Gastrocnemius medialis (tissue), 4 donors: ENCODE measurements around the gene PDGFC. TPM values are rescaled to one million over a fixed set of nuclear protein-coding genes. Genes with fewer than 3 reads are reported as not detected.

Source experiments
- ATAC-seq, 2 donors: fragments of 150-250 bp; one replicate each; pipeline ENCODE4 v1.9.1; 2016
- DNase-seq, 2 donors: peaks; one replicate each; pipeline ENCODE4 v3.0.0-alpha.2; 2019
- H3K27ac ChIP-seq, 4 donors: fragments of 200-600 bp; sonication (generic); 1 replicate in 1 of 4; 2 replicates in 3 of 4; pipeline ENCODE4 v1.5.1; 2016 to 2018; ENCODE audit warnings: mild to moderate bottlenecking in 2 of 4, moderate library complexity in 1 of 4
- H3K27me3 ChIP-seq, 3 donors: fragments of 200-600 bp; sonication (generic) in 2 of 3; 1 replicate in 1 of 3; 2 replicates in 2 of 3; pipeline versions ENCODE4 v1.5.1 to v1.6.0; 2016 to 2019; ENCODE audit warnings: mild to moderate bottlenecking in 1 of 3, moderate library complexity in 1 of 3
- H3K36me3 ChIP-seq, 2 donors: fragments of 200-600 bp; sonication (generic) in 1 of 2; one replicate each; pipeline ENCODE4 v1.5.1; 2017 to 2018
- H3K4me1 ChIP-seq, 2 donors: fragments of 200-600 bp; sonication (generic) in 1 of 2; one replicate each; pipeline ENCODE4 v1.5.1; 2016 to 2017; ENCODE audit warnings: mild to moderate bottlenecking in 2 of 2
- H3K4me3 ChIP-seq, 4 donors: fragments of 200-600 bp; sonication (generic) in 3 of 4; 1 replicate in 1 of 4; 2 replicates in 3 of 4; pipeline ENCODE4 v1.5.1; 2016 to 2019; ENCODE audit warnings: mild to moderate bottlenecking in 2 of 4
- H3K9me3 ChIP-seq, 3 donors: fragments of 200-600 bp; sonication (generic) in 2 of 3; 1 replicate in 1 of 3; 2 replicates in 2 of 3; pipeline ENCODE4 v1.5.1; 2016 to 2019
- CTCF ChIP-seq, 5 experiments: fragments of 450-650 bp in 3 of 5; fragments of 200-600 bp in 2 of 5; sonication (generic) in 2 of 5; IDR thresholded peaks in 4 of 5; conservative IDR thresholded peaks in 1 of 5; 1 replicate in 4 of 5; 2 replicates in 1 of 5; pipeline ENCODE4 v1.5.1; 2016 to 2019; ENCODE audit warnings: antibody characterized with exemption in 5 of 5, mild to moderate bottlenecking in 3 of 5, moderate library complexity in 3 of 5
- POLR2A ChIP-seq, 2 donors: fragments of 450-650 bp; IDR thresholded peaks; one replicate each; pipeline ENCODE4 v1.6.1; 2017; ENCODE audit warnings: antibody characterized with exemption in 2 of 2, mild to moderate bottlenecking in 2 of 2, moderate library complexity in 2 of 2
- in situ Hi-C, 4 donors: fragments of 200-750 bp; cut with MboI; loops; one replicate each; pipeline versions ENCODE4 v1.15.0 to v1.8.0; 2017; ENCODE audit warnings: low sequenced_read_pairs in 4 of 4
- intact Hi-C: fragments of 100-400 bp; cut with DNase I; formaldehyde crosslinking; loops from one replicate; pipeline ENCODE4 v1.15.1; 2023; ENCODE audit warnings: low total_unique reads
- total RNA-seq, 4 donors: library from RNA; depleted of rRNA; stranded (reverse); fragments of >200 nt; gene quantifications; one replicate each; pipeline versions ENCODE4 v1.1.0 to v1.2.3, GENCODE V29; 2016

The PDGFC gene
- total RNA-seq, 4 donors from 2014 or later, result 4.4 to 10.7 (median 6.3) TPM

- in situ Hi-C loops (loop anchor here in 1 of 4 donors (25.0 kb wide), 1 partner anchor 171 kb away; no protein-coding TSS in a partner anchor), intact Hi-C loops (no loop called here)
- Histone ChIP-seq H3K9me3 (no peaks in the 10 kb centered on the region), H3K36me3 (no peaks in the 10 kb centered on the region), H3K27ac (no peak overlapping the region), H3K4me1 (peaks cover 0 to 25% of the 10 kb centered on the region in 2 donors), H3K27me3 (no peaks in the 10 kb centered on the region), H3K4me3 (no peak overlapping the region)
- no peak for ATAC-seq
- TF ChIP-seq CTCF (IDR thresholded peaks at IDR 0.05 in 4 of 5, conservative IDR thresholded peaks at IDR 0.05 in 1 of 5) (no peak), POLR2A (IDR thresholded peaks at IDR 0.05) (no peak)
- no peak for DNase-seq
Observed at GRCh38 chr4:156958276-156959074, 13.1 kb downstream of the PDGFC start.

GRCh38 chr4:156957556-156957955, 14.0 kb downstream of the PDGFC start:
- H3K4me1 ChIP-seq, result peaks cover 6 to 23% of the 10 kb centered on the region in 2 donors
- in situ Hi-C loops (loop anchor here in 1 of 4 donors (25.0 kb wide), 1 partner anchor 170 kb away; no protein-coding TSS in a partner anchor), intact Hi-C loops (no loop called here)
- no peak for DNase-seq
- no peak for ATAC-seq
- H3K4me3 ChIP-seq, result no peak overlapping the region
- H3K27me3 ChIP-seq, result no peaks in the 10 kb centered on the region
- no peak overlapping the region for H3K27ac ChIP-seq
- no peaks in the 10 kb centered on the region for H3K9me3 ChIP-seq
- no peak for TF ChIP-seq CTCF (IDR thresholded peaks at IDR 0.05 in 4 of 5, conservative IDR thresholded peaks at IDR 0.05 in 1 of 5)
- TF ChIP-seq POLR2A (IDR thresholded peaks at IDR 0.05), result no peak
- no peaks in the 10 kb centered on the region for H3K36me3 ChIP-seq

GRCh38 chr4:156956826-156957368, 14.7 kb downstream of the PDGFC start:
- no peak for ATAC-seq
- intact Hi-C loops (no loop called here), in situ Hi-C loops (loop anchor here in 1 of 4 donors (25.0 kb wide), 1 partner anchor 170 kb away; no protein-coding TSS in a partner anchor)
- Histone ChIP-seq H3K36me3 (no peaks in the 10 kb centered on the region), H3K4me3 (no peak overlapping the region), H3K9me3 (no peaks in the 10 kb centered on the region), H3K27me3 (no peaks in the 10 kb centered on the region), H3K27ac (no peak overlapping the region), H3K4me1 (peaks cover 6 to 19% of the 10 kb centered on the region in 2 donors)
- TF ChIP-seq CTCF (IDR thresholded peaks at IDR 0.05 in 4 of 5, conservative IDR thresholded peaks at IDR 0.05 in 1 of 5) (no peak), POLR2A (IDR thresholded peaks at IDR 0.05) (no peak)
- DNase-seq, result no peak

DNA sequence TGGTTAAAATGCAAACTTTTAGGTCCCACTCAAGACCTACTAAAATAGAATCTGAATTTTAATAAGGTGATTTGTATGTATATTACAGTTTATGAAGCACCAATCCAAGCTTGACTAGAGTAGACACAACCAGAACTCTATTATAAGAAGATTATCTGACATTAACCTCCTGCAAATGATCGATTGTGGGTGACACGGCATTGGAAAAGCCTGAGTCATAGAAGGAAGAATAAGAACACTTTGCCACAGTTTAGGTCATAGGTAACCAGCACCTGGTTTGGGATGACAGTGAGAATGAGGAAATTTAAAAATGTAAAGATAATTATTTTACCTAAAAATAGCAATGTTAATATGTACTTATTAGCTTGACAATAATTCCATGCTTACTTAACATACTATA, 15.2 kb downstream of the PDGFC start:
- ATAC-seq (no peak), DNase-seq (no peak)
- in situ Hi-C loops, result loop anchor here in 1 of 4 donors (25.0 kb wide), 1 partner anchor 169 kb away; no protein-coding TSS in a partner anchor
- Histone ChIP-seq H3K27me3 (no peaks in the 10 kb centered on the region), H3K4me3 (no peak overlapping the region), H3K27ac (no peak overlapping the region), H3K4me1 (peaks cover 6 to 16% of the 10 kb centered on the region in 2 donors), H3K36me3 (no peaks in the 10 kb centered on the region), H3K9me3 (no peaks in the 10 kb centered on the region)
- intact Hi-C loops, result no loop called here
- TF ChIP-seq CTCF (IDR thresholded peaks at IDR 0.05 in 4 of 5, conservative IDR thresholded peaks at IDR 0.05 in 1 of 5) (no peak), POLR2A (IDR thresholded peaks at IDR 0.05) (no peak)
